Naive thymus-derived CD8-positive, alpha-beta T cell (primary cell): ENCODE data around the gene NKAIN2. TPM values are rescaled to one million over a fixed set of nuclear protein-coding genes. Genes with fewer than 3 reads are reported as not detected.

Source experiments
- ATAC-seq, 2 donors: fragments of 150-1000 bp; cut with Tn5 transposase in 1 of 2; sonication (Bioruptor Pico), chemical (Tn5 transposase) in 1 of 2; 1 replicate in 1 of 2; 2 replicates in 1 of 2; pipeline ENCODE4 v1.10.0; 2021; ENCODE audit warnings: mild to moderate bottlenecking in 2 of 2, moderate library complexity in 2 of 2
- POLR2A ChIA-PET: fragments of 350-600 bp; sonication (Branson Sonifier 250); formaldehyde crosslinking; loops from one replicate; lab custom pipeline; 2021; ENCODE audit warnings: antibody characterized with exemption; lab: Charles Lee
- DNase-seq, 10 donors: peaks; one replicate each; pipeline versions ENCODE4 v3.0.0 to v3.0.0-alpha.2; 2020 to 2022
- H3K27ac Mint-ChIP-seq, 10 donors: one replicate each; pipeline ENCODE4 v1.8.0; 2020 to 2022; ENCODE audit warnings: mild to moderate bottlenecking in 10 of 10, mixed read lengths in 10 of 10, moderate library complexity in 4 of 10, inconsistent platforms in 1 of 10
- H3K27me3 Mint-ChIP-seq, 5 donors: one replicate each; pipeline ENCODE4 v1.8.0; 2021 to 2022; ENCODE audit warnings: mixed read lengths in 5 of 5
- H3K36me3 Mint-ChIP-seq, 3 donors: one replicate each; pipeline ENCODE4 v1.8.0; 2020 to 2022; ENCODE audit warnings: mixed read lengths in 3 of 3, mild to moderate bottlenecking in 2 of 3, inconsistent platforms in 1 of 3
- H3K4me1 Mint-ChIP-seq, 4 donors: one replicate each; pipeline ENCODE4 v1.8.0; 2021 to 2022; ENCODE audit warnings: mixed read lengths in 4 of 4
- H3K4me3 Mint-ChIP-seq, 10 donors: one replicate each; pipeline ENCODE4 v1.8.0; 2020 to 2022; ENCODE audit warnings: mild to moderate bottlenecking in 10 of 10, mixed read lengths in 10 of 10, moderate library complexity in 6 of 10, inconsistent platforms in 1 of 10
- H3K9me3 Mint-ChIP-seq, 9 donors: one replicate each; pipeline ENCODE4 v1.8.0; 2020 to 2022; ENCODE audit warnings: mixed read lengths in 9 of 9, mild to moderate bottlenecking in 3 of 9, inconsistent platforms in 1 of 9, moderate library complexity in 1 of 9
- polyA plus RNA-seq, 3 donors: library from polyadenylated mRNA; unstranded; fragments of 300-500 nt; fragmentation: Illumina TruSeq; gene quantifications; one replicate each; pipeline ENCODE4 v1.2.3, GENCODE V29; 2021
- total RNA-seq, 8 experiments: library from RNA in 2 of 8; stranded (reverse) in 2 of 8; gene quantifications; one replicate each; pipeline ENCODE4 v1.2.3 and lab custom pipeline; 2021 to 2026

Gene NKAIN2
- total RNA-seq: not detected
- not detected for polyA plus RNA-seq
- 0 reads per million in 6 experiments for total RNA-seq (lab: John Stamatoyannopoulos, UW)

GRCh38 chr6:123803504-123804013 is at the start of gene NKAIN2:
TSS of gene NKAIN2 (plus strand) at chr6:123803865.
- DNase-seq (no peak), ATAC-seq (no peak)
- no peak within 1 kb of the TSS for H3K27ac Mint-ChIP-seq
- H3K36me3 Mint-ChIP-seq: peaks cover 0 to 2% (median 0%) of the 10 kb centered on the region in 3 donors
- H3K9me3 Mint-ChIP-seq: no peaks in the 10 kb centered on the region
- POLR2A ChIA-PET: no interaction called here
- H3K4me1 Mint-ChIP-seq: peaks cover 3 to 16% (median 13%) of the 10 kb centered on the region in 4 donors
- peak within 1 kb of the TSS; percentile 43 to 78 (median 68) for H3K4me3 Mint-ChIP-seq
- H3K27me3 Mint-ChIP-seq: peaks cover 23 to 43% (median 32%) of the 10 kb centered on the region in 5 donors

- peaks cover 0 to 3% (median 0%) of the 10 kb centered on the region in 9 donors for H3K9me3 Mint-ChIP-seq
- POLR2A ChIA-PET: no interaction called here
- H3K4me1 Mint-ChIP-seq: no peaks in the 10 kb centered on the region
- no peak overlapping the region for H3K27ac Mint-ChIP-seq
- ATAC-seq (no peak), DNase-seq (no peak)
- H3K4me3 Mint-ChIP-seq: no peak overlapping the region
- no peaks in the 10 kb centered on the region for H3K36me3 Mint-ChIP-seq
- H3K27me3 Mint-ChIP-seq: no peaks in the 10 kb centered on the region
Observed at GRCh38 chr6:123759472-123759871, 44.2 kb upstream of the NKAIN2 start.

DNA sequence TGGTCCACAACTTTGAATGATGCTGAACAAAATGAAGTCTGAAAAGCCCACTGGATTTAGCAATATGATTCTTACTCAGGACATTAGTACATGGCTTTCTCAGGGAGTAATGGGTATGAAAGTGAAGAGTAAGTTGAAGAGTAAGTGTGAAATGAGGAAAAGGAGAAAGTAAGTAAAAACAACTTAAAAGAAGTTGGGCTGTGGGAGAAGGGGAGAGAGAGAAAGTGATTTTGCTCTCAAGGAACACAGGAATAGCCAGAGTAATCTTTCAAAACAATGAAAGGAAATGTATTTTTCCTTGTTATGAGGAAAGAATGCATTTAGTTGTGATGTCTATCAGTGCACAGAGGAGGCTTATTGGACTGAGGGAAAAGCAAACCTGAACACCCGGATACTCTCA is 39.8 kb upstream of the NKAIN2 start:
- DNase-seq (no peak), ATAC-seq (no peak)
- POLR2A ChIA-PET: no interaction called here
- peaks cover 0 to 3% (median 0%) of the 10 kb centered on the region in 9 donors for H3K9me3 Mint-ChIP-seq
- H3K27ac Mint-ChIP-seq: no peak overlapping the region
- H3K4me1 Mint-ChIP-seq: no peaks in the 10 kb centered on the region
- no peaks in the 10 kb centered on the region for H3K27me3 Mint-ChIP-seq
- no peaks in the 10 kb centered on the region for H3K36me3 Mint-ChIP-seq
- H3K4me3 Mint-ChIP-seq: no peak overlapping the region

DNA sequence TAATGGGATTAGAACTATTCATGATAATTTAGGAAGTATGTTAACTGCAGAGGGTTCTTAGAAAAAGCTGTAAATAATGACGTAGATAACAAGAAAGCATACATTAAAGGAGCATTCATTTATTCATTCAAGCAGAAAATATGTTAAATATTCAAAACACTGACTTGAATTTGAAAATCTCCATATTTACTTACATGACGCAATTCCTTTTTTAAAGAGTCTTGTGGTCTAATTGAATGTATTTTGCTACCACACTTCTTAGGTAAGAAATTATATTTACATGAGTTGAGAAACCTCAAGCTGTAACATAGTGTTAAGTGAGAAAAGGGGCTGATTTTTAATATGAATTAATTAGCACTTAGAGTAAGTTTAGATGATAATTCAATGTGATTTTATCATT is 38.9 kb upstream of the NKAIN2 start:
- no peak overlapping the region for H3K4me3 Mint-ChIP-seq
- POLR2A ChIA-PET: no interaction called here
- no peaks in the 10 kb centered on the region for H3K36me3 Mint-ChIP-seq
- ATAC-seq: no peak
- H3K9me3 Mint-ChIP-seq: peaks cover 0 to 2% (median 0%) of the 10 kb centered on the region in 9 donors
- H3K4me1 Mint-ChIP-seq: no peaks in the 10 kb centered on the region
- H3K27ac Mint-ChIP-seq: no peak overlapping the region
- DNase-seq: no peak
- H3K27me3 Mint-ChIP-seq: peaks cover 0 to 4% (median 0%) of the 10 kb centered on the region in 5 donors

DNA sequence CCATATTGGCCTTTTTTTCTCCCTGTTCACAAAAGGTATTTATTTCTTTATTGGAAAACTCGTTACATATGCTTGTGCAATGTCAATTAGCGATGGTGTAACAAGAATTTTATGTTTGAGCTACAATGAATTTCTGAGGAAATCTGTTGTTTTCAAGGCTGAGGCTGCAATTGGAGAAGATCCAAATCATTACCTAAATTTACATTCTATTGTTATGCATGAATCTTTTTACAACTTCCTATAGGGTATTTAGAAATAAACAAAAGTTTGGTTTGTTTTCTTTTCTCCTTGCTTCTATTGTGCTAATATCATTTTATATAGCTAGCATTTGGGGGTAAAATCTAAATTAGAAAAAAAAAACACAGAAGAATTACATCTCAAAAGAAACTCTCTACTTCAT is 34.7 kb upstream of the NKAIN2 start:
- POLR2A ChIA-PET: no interaction called here
- Mint-ChIP-seq H3K4me3 (no peak overlapping the region), H3K27me3 (peaks cover 0 to 5% (median 0%) of the 10 kb centered on the region in 5 donors)

DNA sequence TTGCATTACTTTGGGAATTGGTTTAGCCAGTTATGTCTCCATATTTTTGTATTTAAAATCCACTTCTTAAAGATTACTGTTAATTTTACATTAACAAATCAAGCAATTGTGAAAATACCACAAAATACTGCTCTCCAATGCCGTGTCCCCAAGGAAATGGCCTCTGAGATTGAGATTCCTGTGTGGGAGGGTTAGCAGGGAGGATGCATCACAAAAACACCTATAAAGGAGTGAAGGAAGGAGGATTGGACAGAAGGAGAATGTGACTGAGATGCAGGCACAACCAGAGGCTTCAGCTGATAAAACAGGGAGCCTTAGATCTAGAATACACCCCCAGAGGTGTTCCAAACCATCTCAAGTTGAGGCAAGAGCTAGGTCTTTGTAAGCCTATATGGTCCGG is 34.2 kb upstream of the NKAIN2 start:
- H3K4me3 Mint-ChIP-seq: no peak overlapping the region
- DNase-seq (no peak), ATAC-seq (no peak)
- POLR2A ChIA-PET: no interaction called here
- H3K27ac Mint-ChIP-seq: no peak overlapping the region
- H3K36me3 Mint-ChIP-seq: no peaks in the 10 kb centered on the region
- H3K9me3 Mint-ChIP-seq: peaks cover 0 to 3% (median 0%) of the 10 kb centered on the region in 9 donors
- H3K4me1 Mint-ChIP-seq: no peaks in the 10 kb centered on the region
- H3K27me3 Mint-ChIP-seq: peaks cover 0 to 5% (median 0%) of the 10 kb centered on the region in 5 donors

More for the DNA sequence above, 34.7 kb upstream of the NKAIN2 start:
- ATAC-seq (no peak), DNase-seq (no peak)
- no peak overlapping the region for H3K27ac Mint-ChIP-seq
- H3K4me1 Mint-ChIP-seq: no peaks in the 10 kb centered on the region
- peaks cover 0 to 3% (median 0%) of the 10 kb centered on the region in 9 donors for H3K9me3 Mint-ChIP-seq
- no peaks in the 10 kb centered on the region for H3K36me3 Mint-ChIP-seq

- no peak overlapping the region for H3K27ac Mint-ChIP-seq
- no peak for ATAC-seq
- H3K36me3 Mint-ChIP-seq: no peaks in the 10 kb centered on the region
- peaks cover 0 to 3% (median 0%) of the 10 kb centered on the region in 9 donors for H3K9me3 Mint-ChIP-seq
- POLR2A ChIA-PET: no interaction called here
- no peaks in the 10 kb centered on the region for H3K4me1 Mint-ChIP-seq
- peaks cover 0 to 5% (median 0%) of the 10 kb centered on the region in 5 donors for H3K27me3 Mint-ChIP-seq
- no peak for DNase-seq
- no peak overlapping the region for H3K4me3 Mint-ChIP-seq
Observed at GRCh38 chr6:123770247-123770949, 33.3 kb upstream of the NKAIN2 start.

DNA sequence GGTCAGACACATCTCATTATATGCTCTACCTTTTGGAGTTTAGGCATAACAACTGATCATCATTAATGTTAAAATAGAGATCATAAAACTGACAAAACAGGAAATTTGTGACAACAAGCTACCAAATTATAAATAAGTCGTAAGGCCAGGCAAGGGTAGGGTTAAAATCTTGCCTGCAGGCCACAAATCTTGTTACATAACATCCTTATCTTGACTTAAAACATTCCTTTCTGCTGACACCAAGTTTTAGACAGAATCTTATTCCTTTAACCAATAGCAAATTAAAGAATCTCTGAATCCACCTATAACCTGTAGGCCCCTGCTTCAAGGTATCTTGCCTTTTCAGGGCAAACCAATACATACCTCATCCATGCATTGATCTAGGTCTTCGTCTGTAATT is 32.5 kb upstream of the NKAIN2 start:
- Mint-ChIP-seq H3K4me3 (no peak overlapping the region), H3K4me1 (no peaks in the 10 kb centered on the region), H3K27ac (no peak overlapping the region), H3K27me3 (peaks cover 0 to 5% (median 0%) of the 10 kb centered on the region in 5 donors), H3K36me3 (no peaks in the 10 kb centered on the region), H3K9me3 (peaks cover 0 to 3% (median 0%) of the 10 kb centered on the region in 9 donors)
- DNase-seq: no peak
- POLR2A ChIA-PET: no interaction called here
- ATAC-seq: no peak

- DNase-seq: no peak
- no peak overlapping the region for H3K4me3 Mint-ChIP-seq
- H3K9me3 Mint-ChIP-seq: peaks cover 0 to 3% (median 0%) of the 10 kb centered on the region in 9 donors
- ATAC-seq: no peak
- POLR2A ChIA-PET: no interaction called here
- H3K27ac Mint-ChIP-seq: no peak overlapping the region
- peaks cover 0 to 8% (median 1%) of the 10 kb centered on the region in 5 donors for H3K27me3 Mint-ChIP-seq
- H3K36me3 Mint-ChIP-seq: no peaks in the 10 kb centered on the region
- H3K4me1 Mint-ChIP-seq: no peaks in the 10 kb centered on the region
Observed at GRCh38 chr6:123777563-123777962, 26.1 kb upstream of the NKAIN2 start.

- Mint-ChIP-seq H3K27ac (no peak overlapping the region), H3K4me1 (no peaks in the 10 kb centered on the region), H3K27me3 (peaks cover 0 to 8% (median 0%) of the 10 kb centered on the region in 5 donors), H3K4me3 (no peak overlapping the region), H3K9me3 (peaks cover 0 to 3% (median 0%) of the 10 kb centered on the region in 9 donors), H3K36me3 (no peaks in the 10 kb centered on the region)
- no peak for ATAC-seq
- POLR2A ChIA-PET: no interaction called here
- no peak for DNase-seq
Observed at GRCh38 chr6:123780021-123780420, 23.6 kb upstream of the NKAIN2 start.

DNA sequence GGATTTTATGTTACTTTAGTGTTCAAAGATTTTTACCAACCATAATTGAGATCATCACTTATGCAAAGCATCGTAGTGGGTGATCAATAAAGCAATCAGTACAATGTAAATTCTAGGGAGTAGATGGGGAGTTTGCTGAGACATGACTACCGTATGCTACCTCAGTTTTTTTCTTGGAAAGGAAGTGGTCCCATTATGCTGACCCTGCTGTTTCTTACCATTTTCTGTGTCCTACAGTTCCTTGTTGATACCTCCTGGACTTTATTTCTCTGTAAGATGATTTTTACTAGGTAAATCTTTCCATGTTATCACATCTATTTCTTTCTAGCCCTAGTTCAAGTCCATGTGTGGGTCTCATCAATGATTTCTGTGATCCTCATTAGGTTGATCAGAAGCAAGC is 19.3 kb upstream of the NKAIN2 start:
- POLR2A ChIA-PET: no interaction called here
- H3K27ac Mint-ChIP-seq: no peak overlapping the region
- H3K27me3 Mint-ChIP-seq: peaks cover 0 to 4% (median under 1%) of the 10 kb centered on the region in 5 donors
- H3K4me1 Mint-ChIP-seq: peaks cover 0 to 2% (median 0%) of the 10 kb centered on the region in 4 donors
- ATAC-seq (no peak), DNase-seq (no peak)
- H3K9me3 Mint-ChIP-seq: peaks cover 0 to 3% (median 0%) of the 10 kb centered on the region in 9 donors
- no peak overlapping the region for H3K4me3 Mint-ChIP-seq
- no peaks in the 10 kb centered on the region for H3K36me3 Mint-ChIP-seq

DNA sequence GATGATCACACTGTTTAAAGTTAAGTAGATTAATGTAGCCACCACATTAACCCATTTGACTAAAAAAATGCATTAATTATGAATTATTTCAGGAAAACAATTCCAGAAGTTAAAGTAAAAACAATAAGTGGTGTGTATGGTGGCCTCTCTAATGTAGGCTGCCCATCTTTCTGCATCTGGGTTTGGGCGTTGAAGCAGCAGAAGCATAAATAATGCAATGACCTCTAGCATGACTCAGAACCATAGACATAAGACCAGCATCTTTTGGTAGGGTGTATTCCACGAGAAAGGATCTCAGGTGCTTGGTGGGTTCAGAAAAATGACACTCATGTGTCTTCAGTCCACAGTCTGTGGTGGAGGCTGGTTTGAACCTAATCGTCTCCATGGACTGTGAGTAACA is 18.6 kb upstream of the NKAIN2 start:
- DNase-seq (no peak), ATAC-seq (no peak)

DNA sequence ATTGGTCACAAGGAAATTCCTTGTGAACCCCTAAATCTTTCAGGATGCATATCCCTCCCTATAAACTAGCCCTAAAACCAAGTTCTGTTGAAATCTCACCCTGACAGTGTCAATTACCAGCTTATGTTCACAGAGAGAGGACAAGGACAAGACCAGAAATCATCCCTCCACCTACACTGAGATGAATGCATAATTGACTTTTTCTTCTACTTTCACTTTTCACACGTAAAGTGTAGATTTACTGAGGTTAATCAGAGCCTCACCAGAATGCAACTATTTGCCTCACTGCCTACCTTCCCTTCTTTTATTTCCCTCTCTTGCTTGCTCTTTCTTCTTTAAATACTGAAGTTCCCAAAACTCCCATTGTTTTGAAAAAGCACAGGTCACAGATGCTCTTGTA is 15.3 kb upstream of the NKAIN2 start:
- Mint-ChIP-seq H3K27ac (no peak overlapping the region), H3K9me3 (peaks cover 0 to 2% (median 0%) of the 10 kb centered on the region in 9 donors), H3K27me3 (peaks cover 0 to 6% (median 1%) of the 10 kb centered on the region in 5 donors), H3K4me3 (no peak overlapping the region), H3K36me3 (no peaks in the 10 kb centered on the region), H3K4me1 (peaks cover 0 to 2% (median 0%) of the 10 kb centered on the region in 4 donors)
- DNase-seq: no peak
- ATAC-seq: no peak
- POLR2A ChIA-PET: no interaction called here

More for the DNA sequence above, 18.6 kb upstream of the NKAIN2 start:
- Mint-ChIP-seq H3K9me3 (peaks cover 0 to 3% (median 0%) of the 10 kb centered on the region in 9 donors), H3K27ac (no peak overlapping the region), H3K36me3 (no peaks in the 10 kb centered on the region), H3K27me3 (peaks cover 0 to 6% (median 1%) of the 10 kb centered on the region in 5 donors), H3K4me1 (peaks cover 0 to 2% (median 0%) of the 10 kb centered on the region in 4 donors), H3K4me3 (no peak overlapping the region)
- POLR2A ChIA-PET: no interaction called here
